ENCODE results near the gene SLC35B2. TPM values are rescaled to one million over a fixed set of nuclear protein-coding genes. Genes with fewer than 3 reads are reported as not detected.

SLC35B2 gene
- total RNA-seq, 2 experiments from 2014 or later: 13.9 to 16.5 TPM

GRCh38 chr6:44269178-44269920 lies 12.0 kb upstream of the SLC35B2 start:
- Histone ChIP-seq H3K4me2 (ENCODE audit: low read length) (0 out of 2 replicates have a peak overlapping the region, but pooled peaks have one; percentile 1), H3K79me2 (ENCODE audit: insufficient read depth, low read depth, low read length) (peaks cover 6% of the 10 kb centered on the region; the same call in 1 of the 2 replicates), H4K20me1 (ENCODE audit: insufficient read depth, low read length) (no peaks in the 10 kb centered on the region), H3K4me3 (ENCODE audit: low read depth, low read length, poor library complexity, severe bottlenecking) (no peak overlapping the region), H3K27ac (ENCODE audit: low read depth, low read length, poor library complexity, severe bottlenecking) (no peak overlapping the region), H3K9me3 (ENCODE audit: low read length) (no peaks in the 10 kb centered on the region), H2AFZ (ENCODE audit: low read length) (no peak overlapping the region), H3K9me2 (ENCODE audit: insufficient read depth, low read length) (no peaks in the 10 kb centered on the region), H3K36me3 (ENCODE audit: insufficient read depth, low read length) (no peaks in the 10 kb centered on the region), H3K4me1 (ENCODE audit: insufficient read depth, low read length, poor library complexity, severe bottlenecking) (peaks cover 36% of the 10 kb centered on the region)
- intact Hi-C loops (cut with micrococcal nuclease; ENCODE audit: unreplicated experiment): loop anchor here (5.0 kb wide), 1 partner anchor 118 kb away; the partner anchor contains the start of gene CDC5L
- POLR2A ChIA-PET: interaction anchor here (0.6 to 0.7 kb wide), 2 partner anchors 118 to 1134 kb away, joined by 3 read pairs; no protein-coding TSS in a partner anchor
- CTCF ChIA-PET (ENCODE audit: unreplicated experiment): no interaction called here
- no TSS peak for BruUV-seq (replicated peaks)
- no peak for DNase-seq (ENCODE audit: low spot score)
- TF ChIP-seq EZH2phosphoT487 (IDR thresholded peaks at IDR 0.05; ENCODE audit: borderline replicate concordance, low read depth, low read length) (no peak), CTCF (conservative IDR thresholded peaks at IDR 0.05; ENCODE audit: low read length) (no peak)

GRCh38 chr6:44268095-44268628 lies 10.8 kb upstream of the SLC35B2 start:
- ChIA-PET CTCF (ENCODE audit: unreplicated experiment) (interaction anchor here (0.6 to 0.9 kb wide), 4 partner anchors 12 to 1330 kb away, joined by 3 to 9 read pairs (median 6); no protein-coding TSS in a partner anchor), POLR2A (interaction anchor here (0.6 to 1.6 kb wide), 4 partner anchors 21 to 70 kb away, joined by 3 to 10 read pairs (median 4); partner anchors contain the start of gene HSP90AB1)
- no peak overlapping the region for H3K27ac ChIP-seq (ENCODE audit: low read depth, low read length, poor library complexity, severe bottlenecking)
- peaks cover 39% of the 10 kb centered on the region for H3K4me1 ChIP-seq (ENCODE audit: insufficient read depth, low read length, poor library complexity, severe bottlenecking)
- H3K9me2 ChIP-seq (ENCODE audit: insufficient read depth, low read length): no peaks in the 10 kb centered on the region
- DNase-seq (ENCODE audit: low spot score): peak; percentile 68
- intact Hi-C loops (cut with micrococcal nuclease; ENCODE audit: unreplicated experiment): loop anchor here (1.0 to 5.0 kb wide), 4 partner anchors 36 to 188 kb away; partner anchors contain the start of gene CDC5L
- H3K4me3 ChIP-seq (ENCODE audit: low read depth, low read length, poor library complexity, severe bottlenecking): no peak overlapping the region
- peaks cover 2% of the 10 kb centered on the region; the same call in 1 of the 2 replicates for H3K36me3 ChIP-seq (ENCODE audit: insufficient read depth, low read length)
- no peaks in the 10 kb centered on the region for H4K20me1 ChIP-seq (ENCODE audit: insufficient read depth, low read length)
- no TSS peak for BruUV-seq (replicated peaks)
- H3K9me3 ChIP-seq (ENCODE audit: low read length): no peaks in the 10 kb centered on the region
- no peak overlapping the region for H2AFZ ChIP-seq (ENCODE audit: low read length)
- no peak overlapping the region for H3K4me2 ChIP-seq (ENCODE audit: low read length)
- H3K79me2 ChIP-seq (ENCODE audit: insufficient read depth, low read depth, low read length): peaks cover 18% of the 10 kb centered on the region
- no peak for TF ChIP-seq EZH2phosphoT487 (IDR thresholded peaks at IDR 0.05; ENCODE audit: borderline replicate concordance, low read depth, low read length)
- peak; percentile 96 for TF ChIP-seq CTCF (conservative IDR thresholded peaks at IDR 0.05; ENCODE audit: low read length)

Data from OCI-LY7 (cell line).